T47D (cell line): Measurements from ENCODE around the gene FOXO1.

ENCODE experiments used
- DNase-seq, 2 experiments: peaks; one replicate each; pipeline versions ENCODE4 v3.0.0 to v3.0.0-alpha.2; 2011 to 2012; ENCODE audit warnings: low read depth in 1 of 2, low spot score in 1 of 2
- JUND ChIP-seq: IDR thresholded peaks from 2 replicates; pipeline ENCODE4 v1.6.1; 2012; ENCODE audit warnings: low read depth
- in situ Hi-C: cut with HindIII; loops from 2 replicates; pipeline ENCODE4 v1.10.0; 2016; ENCODE audit warnings: low sequenced_read_pairs, low pct_unique_long_range_greater_than_20kb

FOXO1 gene

DNA sequence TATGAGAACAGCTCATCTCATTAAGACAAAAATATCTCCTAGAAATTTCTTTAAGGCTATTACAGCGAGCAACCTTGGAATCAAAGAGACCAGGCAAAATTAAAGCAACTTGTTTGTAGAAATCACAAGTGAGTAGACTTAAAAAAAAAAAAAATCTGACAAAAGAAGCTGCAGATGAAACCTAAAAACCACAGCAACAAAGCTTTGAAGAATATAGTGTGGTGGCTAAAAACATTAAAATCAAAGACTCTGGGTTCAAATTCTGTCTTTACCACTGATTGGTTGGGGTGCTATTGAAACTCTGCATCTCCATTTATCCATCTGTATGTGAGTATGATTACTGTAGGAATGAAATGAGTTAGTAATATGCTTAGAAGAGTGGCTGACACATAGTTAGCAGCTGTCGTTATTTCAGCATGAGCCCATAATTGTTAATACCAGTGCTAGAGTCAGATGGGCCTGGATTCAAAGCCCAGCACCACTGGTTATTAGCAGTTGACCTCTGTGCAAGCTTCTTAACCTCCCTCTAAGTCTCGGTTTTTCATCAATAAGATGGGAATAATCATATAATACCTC lies 157.6 kb downstream of the FOXO1 start:
- no peak for TF ChIP-seq JUND
- no peak for DNase-seq
- in situ Hi-C loops: no loop called here

- no peak for TF ChIP-seq JUND
- in situ Hi-C loops: no loop called here
- DNase-seq: no peak
These were observed 158.3 kb downstream of the FOXO1 start for GRCh38 chr13:40508127-40508526.

- DNase-seq: no peak
- in situ Hi-C loops: no loop called here
- no peak for TF ChIP-seq JUND
These were observed 159.6 kb downstream of the FOXO1 start for GRCh38 chr13:40506592-40507446.
